AG04450 (cell line): ENCODE measurements around the gene FRMD3. TPM values are rescaled to one million over a fixed set of nuclear protein-coding genes. Genes with fewer than 3 reads are reported as not detected.

Experiments
- CTCF ChIA-PET: fragments of 300-600, 350-600 bp; formaldehyde crosslinking; extraction: SDS; loops from one replicate; lab custom pipeline; 2022; ENCODE audit warnings: antibody characterized with exemption, inconsistent platforms; lab: Charles Lee
- POLR2A ChIA-PET: fragments of 350-600 bp; formaldehyde crosslinking; extraction: SDS; loops from one replicate; lab custom pipeline; 2021; ENCODE audit warnings: antibody characterized with exemption, inconsistent platforms; lab: Yijun Ruan, JAX
- DNase-seq: peaks from one replicate; pipeline ENCODE4 v3.0.0-alpha.2; 2011; ENCODE audit warnings: low read depth, low spot score
- H3K27ac ChIP-seq: one replicate; pipeline ENCODE4 v1.5.1; 2012; ENCODE audit warnings: low read depth, low read length, control low read depth
- H3K27me3 ChIP-seq: one replicate; pipeline ENCODE4 v1.6.0; 2012; ENCODE audit warnings: low read length; ENCODE audit not compliant: control insufficient read depth, insufficient read depth
- H3K4me3 ChIP-seq: 2 replicates; pipeline ENCODE4 v1.5.1; 2011; ENCODE audit warnings: mild to moderate bottlenecking, low read depth, low read length, control low read depth
- H3K9me3 ChIP-seq: 2 replicates; pipeline ENCODE4 v1.5.1; 2012; ENCODE audit warnings: low read length; ENCODE audit not compliant: control insufficient read depth, insufficient read depth
- polyA plus RNA-seq: library from polyadenylated mRNA; depleted of rRNA; stranded (reverse); fragments of >200 nt; gene quantifications from 2 replicates; pipeline ENCODE4 v1.2.3, GENCODE V29; 2011
- TF ChIP-seq, protein P1 (sequence below): IDR thresholded peaks from 2 replicates; pipeline ENCODE4 v1.5.1; 2011; ENCODE audit warnings: low read depth, low read length, control low read depth, inconsistent platforms

The FRMD3 gene
- polyA plus RNA-seq, 1 experiment, result 0.10 TPM

DNA sequence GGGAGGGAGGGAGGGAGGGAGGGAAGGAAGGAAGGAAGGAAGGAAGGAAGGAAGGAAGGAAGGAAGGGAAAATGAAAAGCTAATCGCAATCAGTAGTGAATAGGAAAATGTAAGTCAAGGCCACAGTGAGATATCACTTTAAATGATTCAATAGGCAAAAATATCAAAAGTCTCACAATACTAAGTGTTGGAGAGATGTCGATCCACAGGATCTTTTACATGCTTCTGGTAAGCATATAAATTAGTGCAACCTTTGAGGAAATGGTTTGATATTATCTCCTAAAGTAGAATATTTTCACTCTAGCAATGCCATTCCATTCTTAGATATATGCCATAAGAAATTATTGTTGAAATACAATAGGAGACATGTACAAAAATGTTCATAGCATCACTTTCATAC is 58.4 kb downstream of the FRMD3 start:
- ChIA-PET POLR2A (no interaction called here), CTCF (no interaction called here)
- no peak overlapping the region for H3K4me3 ChIP-seq

DNA sequence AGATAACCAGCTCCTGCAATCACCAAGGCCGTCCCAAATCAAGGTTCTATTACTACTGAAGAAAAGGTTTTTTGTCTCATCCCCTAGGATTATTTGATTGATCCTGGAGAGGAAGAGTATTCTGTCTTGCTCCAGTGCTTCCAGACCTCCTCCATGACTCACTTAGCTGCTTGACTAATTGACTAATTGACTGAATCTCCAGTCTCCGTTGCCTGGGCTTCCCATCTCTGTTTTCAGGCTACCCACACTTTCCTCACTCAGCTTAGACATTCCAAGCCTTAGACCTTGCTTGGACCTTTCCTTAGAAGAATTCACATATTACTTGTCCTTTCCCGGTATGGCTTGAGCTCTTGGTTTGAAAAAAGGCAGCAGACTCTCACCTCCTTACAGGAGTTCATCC is 60.6 kb downstream of the FRMD3 start:
- DNase-seq, result no peak
- POLR2A ChIA-PET, result no interaction called here
- CTCF ChIA-PET, result no interaction called here
- TF ChIP-seq, protein P1, sequence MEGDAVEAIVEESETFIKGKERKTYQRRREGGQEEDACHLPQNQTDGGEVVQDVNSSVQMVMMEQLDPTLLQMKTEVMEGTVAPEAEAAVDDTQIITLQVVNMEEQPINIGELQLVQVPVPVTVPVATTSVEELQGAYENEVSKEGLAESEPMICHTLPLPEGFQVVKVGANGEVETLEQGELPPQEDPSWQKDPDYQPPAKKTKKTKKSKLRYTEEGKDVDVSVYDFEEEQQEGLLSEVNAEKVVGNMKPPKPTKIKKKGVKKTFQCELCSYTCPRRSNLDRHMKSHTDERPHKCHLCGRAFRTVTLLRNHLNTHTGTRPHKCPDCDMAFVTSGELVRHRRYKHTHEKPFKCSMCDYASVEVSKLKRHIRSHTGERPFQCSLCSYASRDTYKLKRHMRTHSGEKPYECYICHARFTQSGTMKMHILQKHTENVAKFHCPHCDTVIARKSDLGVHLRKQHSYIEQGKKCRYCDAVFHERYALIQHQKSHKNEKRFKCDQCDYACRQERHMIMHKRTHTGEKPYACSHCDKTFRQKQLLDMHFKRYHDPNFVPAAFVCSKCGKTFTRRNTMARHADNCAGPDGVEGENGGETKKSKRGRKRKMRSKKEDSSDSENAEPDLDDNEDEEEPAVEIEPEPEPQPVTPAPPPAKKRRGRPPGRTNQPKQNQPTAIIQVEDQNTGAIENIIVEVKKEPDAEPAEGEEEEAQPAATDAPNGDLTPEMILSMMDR, result no peak
- Histone ChIP-seq H3K27me3 (no peaks in the 10 kb centered on the region), H3K9me3 (no peaks in the 10 kb centered on the region), H3K4me3 (no peak overlapping the region), H3K27ac (no peak overlapping the region)

More for the DNA sequence above, 58.4 kb downstream of the FRMD3 start:
- no peak for DNase-seq
- Histone ChIP-seq H3K27me3 (no peaks in the 10 kb centered on the region), H3K27ac (no peak overlapping the region), H3K9me3 (no peaks in the 10 kb centered on the region)
- TF ChIP-seq, protein P1, result no peak

DNA sequence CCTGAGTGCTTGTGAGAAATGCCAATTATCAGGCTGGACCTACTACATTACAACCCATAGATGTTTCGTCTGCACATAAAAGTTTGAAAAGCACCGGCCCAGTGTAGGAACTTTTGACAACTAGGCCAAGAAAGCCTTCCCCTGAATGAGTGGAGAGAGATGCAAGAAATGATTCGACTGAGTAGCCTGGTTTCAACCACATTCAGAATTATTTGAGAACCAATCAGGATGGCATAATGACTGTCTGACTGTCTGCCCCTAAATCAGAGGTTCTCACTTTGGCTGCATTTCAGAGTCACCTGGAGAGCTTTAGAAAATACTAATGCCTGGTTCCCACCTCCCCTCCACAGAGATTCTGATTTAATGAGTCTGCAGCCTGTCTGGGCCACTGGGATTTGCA is 61.1 kb downstream of the FRMD3 start:
- H3K4me3 ChIP-seq, result no peak overlapping the region
- H3K27ac ChIP-seq, result no peak overlapping the region
- no peaks in the 10 kb centered on the region for H3K9me3 ChIP-seq
- TF ChIP-seq, protein P1, result no peak
- POLR2A ChIA-PET, result no interaction called here
- CTCF ChIA-PET, result no interaction called here
- no peak for DNase-seq
- no peaks in the 10 kb centered on the region for H3K27me3 ChIP-seq

DNA sequence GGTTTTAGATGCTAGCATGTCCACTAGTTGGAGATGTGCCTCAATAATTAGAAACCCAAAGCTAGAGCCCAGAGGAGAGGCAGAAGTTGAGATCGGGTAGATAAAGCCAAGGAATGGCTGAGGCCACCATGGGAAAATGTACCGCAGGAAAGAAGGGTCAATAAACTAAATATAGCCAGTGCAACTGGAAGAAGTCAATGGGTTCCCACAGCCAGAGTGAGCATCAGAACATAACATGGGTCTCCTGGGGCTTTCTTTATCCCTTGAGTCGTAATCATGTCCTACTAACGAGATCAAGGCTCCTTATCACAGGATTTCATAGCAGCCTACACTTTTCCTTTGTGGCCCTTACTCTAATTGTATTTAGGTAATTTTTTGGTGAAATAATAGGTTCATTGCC is 61.7 kb downstream of the FRMD3 start:
- CTCF ChIA-PET, result no interaction called here
- DNase-seq, result no peak
- POLR2A ChIA-PET, result no interaction called here

DNA sequence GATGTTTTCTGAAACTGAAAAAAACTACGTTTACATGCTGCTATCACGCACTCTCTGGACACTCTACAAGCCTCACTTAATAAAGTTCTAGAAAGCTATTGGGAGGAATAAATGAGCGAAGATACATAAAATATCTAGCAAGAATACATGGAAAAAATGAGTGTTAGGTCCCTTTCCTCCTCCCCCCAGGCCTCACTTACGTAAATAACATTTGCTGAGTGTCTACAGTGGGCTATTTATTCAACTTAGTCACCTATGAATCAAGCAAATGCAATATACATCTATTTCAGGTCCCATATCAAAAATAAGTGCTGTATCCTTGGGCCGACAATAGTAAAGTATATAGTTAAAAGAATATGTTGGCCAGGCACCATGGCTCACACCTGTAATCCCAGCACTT is 62.5 kb downstream of the FRMD3 start:
- TF ChIP-seq, protein P1, result no peak
- DNase-seq, result no peak
- CTCF ChIA-PET, result no interaction called here
- POLR2A ChIA-PET, result no interaction called here
- Histone ChIP-seq H3K27me3 (no peaks in the 10 kb centered on the region), H3K4me3 (no peak overlapping the region), H3K9me3 (no peaks in the 10 kb centered on the region), H3K27ac (no peak overlapping the region)

More for the DNA sequence above, 61.7 kb downstream of the FRMD3 start:
- Histone ChIP-seq H3K27ac (no peak overlapping the region), H3K27me3 (no peaks in the 10 kb centered on the region), H3K4me3 (no peak overlapping the region), H3K9me3 (no peaks in the 10 kb centered on the region)
- TF ChIP-seq, protein P1, result no peak
